ENCODE data around the gene JADE1.
A peak's percentile ranks its signal among the peaks of the same experiment; 100 is the strongest.

The JADE1 gene

GRCh38 chr4:128809477-128810330 lies at the start of gene JADE1:
Gene JADE1, plus strand, starts transcription at chr4:128809700. Its CDS starts 22,059 bp downstream, at chr4:128831759.
- DNase-seq (ENCODE audit: low read depth) = peak; percentile 84

- no peak for DNase-seq (ENCODE audit: low read depth)
These were observed 42.7 kb upstream of the JADE1 start for GRCh38 chr4:128766781-128767180.

GRCh38 chr4:128768373-128768996 lies 41.0 kb upstream of the JADE1 start:
- DNase-seq (ENCODE audit: low read depth) = no peak

GRCh38 chr4:128769011-128769410 lies 40.5 kb upstream of the JADE1 start:
- DNase-seq (ENCODE audit: low read depth) = no peak

GRCh38 chr4:128770807-128771206 lies 38.7 kb upstream of the JADE1 start:
- DNase-seq (ENCODE audit: low read depth) = no peak

GRCh38 chr4:128775477-128775876 lies 34.0 kb upstream of the JADE1 start:
- DNase-seq (ENCODE audit: low read depth) = no peak

GRCh38 chr4:128775916-128776315 lies 33.6 kb upstream of the JADE1 start:
- no peak for DNase-seq (ENCODE audit: low read depth)

- DNase-seq (ENCODE audit: low read depth) = peak; percentile 53
These were observed 32.7 kb upstream of the JADE1 start for GRCh38 chr4:128776794-128777216.

GRCh38 chr4:128780688-128781087 lies 28.8 kb upstream of the JADE1 start:
- DNase-seq (ENCODE audit: low read depth) = no peak

GRCh38 chr4:128782076-128782715 lies 27.3 kb upstream of the JADE1 start:
- no peak for DNase-seq (ENCODE audit: low read depth)

- no peak for DNase-seq (ENCODE audit: low read depth)
These were observed 26.5 kb upstream of the JADE1 start for GRCh38 chr4:128782875-128783614.

GRCh38 chr4:128787509-128788311 lies 21.8 kb upstream of the JADE1 start:
- no peak for DNase-seq (ENCODE audit: low read depth)

- DNase-seq (ENCODE audit: low read depth) = no peak
These were observed 15.4 kb upstream of the JADE1 start for GRCh38 chr4:128793859-128794672.

- no peak for DNase-seq (ENCODE audit: low read depth)
These were observed 12.6 kb upstream of the JADE1 start for GRCh38 chr4:128796934-128797333.

GRCh38 chr4:128800284-128800683 lies 9.2 kb upstream of the JADE1 start:
- no peak for DNase-seq (ENCODE audit: low read depth)

- no peak for DNase-seq (ENCODE audit: low read depth)
These were observed 8.7 kb upstream of the JADE1 start for GRCh38 chr4:128800701-128801284.

GRCh38 chr4:128802680-128803628 lies 6.5 kb upstream of the JADE1 start:
- no peak for DNase-seq (ENCODE audit: low read depth)

GRCh38 chr4:128803783-128804182 lies 5.7 kb upstream of the JADE1 start:
- no peak for DNase-seq (ENCODE audit: low read depth)

GRCh38 chr4:128810331-128810870 lies 901 bp downstream of the JADE1 start:
- DNase-seq (ENCODE audit: low read depth) = no peak

All from HS-27A (cell line).